Epithelial cell of esophagus (primary cell): ENCODE data around the gene PKD1L1.
A peak's percentile ranks its signal among the peaks of the same experiment; 100 is the strongest.

ENCODE experiments used
- DNase-seq: peaks from one replicate; pipeline ENCODE4 v3.0.0; 2010; ENCODE audit warnings: low read depth
- H3K4me3 ChIP-seq: 2 replicates; pipeline ENCODE4 v1.5.1; 2011; ENCODE audit warnings: mild to moderate bottlenecking, low read length, control low read depth
- TF ChIP-seq, protein P1 (sequence below): IDR thresholded peaks from 2 replicates; pipeline ENCODE4 v1.5.1; 2011; ENCODE audit warnings: low read depth, mild to moderate bottlenecking, low read length, control low read depth, inconsistent platforms; ENCODE audit not compliant: insufficient read depth; ENCODE audit errors: missing control alignments

The PKD1L1 gene

GRCh38 chr7:47866120-47866519 lies 82.1 kb downstream of the PKD1L1 start:
- no peak for DNase-seq
- no peak overlapping the region for H3K4me3 ChIP-seq
- TF ChIP-seq, protein P1, sequence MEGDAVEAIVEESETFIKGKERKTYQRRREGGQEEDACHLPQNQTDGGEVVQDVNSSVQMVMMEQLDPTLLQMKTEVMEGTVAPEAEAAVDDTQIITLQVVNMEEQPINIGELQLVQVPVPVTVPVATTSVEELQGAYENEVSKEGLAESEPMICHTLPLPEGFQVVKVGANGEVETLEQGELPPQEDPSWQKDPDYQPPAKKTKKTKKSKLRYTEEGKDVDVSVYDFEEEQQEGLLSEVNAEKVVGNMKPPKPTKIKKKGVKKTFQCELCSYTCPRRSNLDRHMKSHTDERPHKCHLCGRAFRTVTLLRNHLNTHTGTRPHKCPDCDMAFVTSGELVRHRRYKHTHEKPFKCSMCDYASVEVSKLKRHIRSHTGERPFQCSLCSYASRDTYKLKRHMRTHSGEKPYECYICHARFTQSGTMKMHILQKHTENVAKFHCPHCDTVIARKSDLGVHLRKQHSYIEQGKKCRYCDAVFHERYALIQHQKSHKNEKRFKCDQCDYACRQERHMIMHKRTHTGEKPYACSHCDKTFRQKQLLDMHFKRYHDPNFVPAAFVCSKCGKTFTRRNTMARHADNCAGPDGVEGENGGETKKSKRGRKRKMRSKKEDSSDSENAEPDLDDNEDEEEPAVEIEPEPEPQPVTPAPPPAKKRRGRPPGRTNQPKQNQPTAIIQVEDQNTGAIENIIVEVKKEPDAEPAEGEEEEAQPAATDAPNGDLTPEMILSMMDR = no peak

GRCh38 chr7:47852330-47853245 lies 95.7 kb downstream of the PKD1L1 start:
- no peak overlapping the region for H3K4me3 ChIP-seq
- peak; percentile 8 for DNase-seq
- TF ChIP-seq, protein P1 = peak; percentile 19

GRCh38 chr7:47847207-47847606 lies 101.1 kb downstream of the PKD1L1 start:
- TF ChIP-seq, protein P1 = no peak
- no peak overlapping the region for H3K4me3 ChIP-seq
- no peak for DNase-seq

GRCh38 chr7:47846138-47846836 lies 102.0 kb downstream of the PKD1L1 start:
- TF ChIP-seq, protein P1 = no peak
- peak; percentile 79 for DNase-seq
- H3K4me3 ChIP-seq = no peak overlapping the region

DNA sequence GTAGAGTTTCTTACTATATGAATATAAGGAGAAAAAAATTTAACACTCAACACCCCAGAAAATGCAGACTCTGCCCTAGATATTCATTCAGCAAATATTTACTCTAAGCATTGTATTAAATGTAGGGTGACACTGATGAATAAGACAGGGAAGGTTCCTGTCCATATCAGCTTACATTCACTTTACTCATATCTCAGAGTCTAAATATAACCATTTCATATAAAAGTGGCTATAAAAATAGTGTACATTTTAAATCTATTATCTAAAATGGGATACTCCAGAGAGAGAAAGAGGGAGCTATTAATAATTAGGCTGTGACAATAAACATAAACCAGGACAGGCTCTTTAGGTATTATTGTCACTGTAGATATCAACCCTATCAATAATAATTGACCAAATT lies 104.0 kb downstream of the PKD1L1 start:
- TF ChIP-seq, protein P1 = no peak
- no peak for DNase-seq
- H3K4me3 ChIP-seq = no peak overlapping the region

DNA sequence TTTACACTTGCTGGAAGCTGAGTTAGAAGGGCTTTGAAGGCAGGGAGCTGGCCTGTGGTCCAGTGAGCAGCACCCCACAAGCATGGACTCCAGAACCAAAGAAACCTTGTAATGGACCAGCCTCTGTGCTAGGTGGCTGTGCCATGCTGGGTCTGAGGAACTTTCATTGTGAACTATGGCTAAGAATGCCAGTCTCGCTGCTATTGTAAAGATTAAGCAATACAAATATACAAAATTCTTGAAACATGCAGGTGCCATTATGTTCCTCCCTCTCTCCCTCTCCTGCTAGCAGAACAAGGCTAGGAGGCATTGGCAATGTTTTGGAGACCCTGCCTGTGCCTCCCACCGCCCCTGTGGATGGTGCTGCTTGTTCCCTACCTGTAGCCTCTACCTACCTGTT lies 105.0 kb downstream of the PKD1L1 start:
- no peak for DNase-seq
- H3K4me3 ChIP-seq = no peak overlapping the region
- TF ChIP-seq, protein P1 = no peak

DNA sequence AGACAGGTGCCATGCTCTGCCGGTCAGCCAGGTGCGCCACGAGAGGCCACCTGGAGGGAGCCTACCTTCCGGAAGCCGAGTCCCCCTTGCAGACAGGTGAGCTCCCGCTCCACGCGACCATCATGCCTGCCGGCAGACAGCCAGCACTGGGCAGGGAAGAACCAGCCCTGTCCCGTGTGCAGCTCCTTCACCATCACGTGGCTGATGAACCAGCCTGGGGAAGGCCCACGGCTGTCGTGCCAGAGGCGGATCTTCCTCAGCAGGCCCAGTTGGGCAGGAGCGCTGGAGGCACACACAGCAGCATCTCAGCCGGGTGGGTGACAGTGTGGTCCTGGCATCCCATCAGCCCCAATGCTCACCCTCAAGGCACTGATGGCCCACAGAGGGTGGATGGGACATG lies 108.9 kb downstream of the PKD1L1 start:
- DNase-seq = no peak
- TF ChIP-seq, protein P1 = no peak
- no peak overlapping the region for H3K4me3 ChIP-seq
